Measurements from ENCODE around the gene SLC35A3. TPM values are rescaled to one million over a fixed set of nuclear protein-coding genes. Genes with fewer than 3 reads are reported as not detected.
A peak's percentile ranks its signal among the peaks of the same experiment; 100 is the strongest.

Gene SLC35A3
- total and polyA plus RNA-seq, 2 of the 4 experiments (the other 2 are of a cell fraction) = 9.6 to 13.6 TPM

GRCh38 chr1:100009458-100009857 lies 39.7 kb downstream of the SLC35A3 start:
- no peak overlapping the region for H3K4ac ChIP-seq (ENCODE audit: low read depth, low read length)
- no peak overlapping the region for H3K4me2 ChIP-seq (ENCODE audit: low read depth, low read length)
- H2BK120ac ChIP-seq (ENCODE audit: low read depth, low read length) = no peak overlapping the region
- POLR2A ChIA-PET (ENCODE audit: unreplicated experiment) = no interaction called here
- H3K79me1 ChIP-seq (ENCODE audit: low read depth in 1 of 2, low read length in 2 of 2) = peaks cover 12 to 22% of the 10 kb centered on the region in 2 experiments
- intact Hi-C loops (cut with micrococcal nuclease) (no loop called here), dilution Hi-C loops (cut with HindIII; ENCODE audit: low sequenced_read_pairs, unreplicated experiment) (no loop called here), in situ Hi-C loops (cut with MboI; ENCODE audit: low sequenced_read_pairs) (no loop called here)
- no peak overlapping the region for H3K56ac ChIP-seq (ENCODE audit: extremely low read depth, insufficient read depth, low read length)
- no peak overlapping the region for H2BK5ac ChIP-seq (ENCODE audit: low read depth, low read length, poor library complexity, severe bottlenecking)
- H4K8ac ChIP-seq (ENCODE audit: low read depth in 2 of 2, low read length in 2 of 2) = no peak overlapping the region
- no peak overlapping the region for H2AK5ac ChIP-seq (ENCODE audit: low read depth, low read length)
- H4K5ac ChIP-seq (ENCODE audit: low read depth, low read length) = no peak overlapping the region
- no peak overlapping the region for H3K18ac ChIP-seq (ENCODE audit: low read depth, low read length)
- H2AFZ ChIP-seq (replicated peaks; ENCODE audit: low read length, poor library complexity) = no peak overlapping the region
- H2AK9ac ChIP-seq (replicated peaks; ENCODE audit: low read depth, low read length, poor library complexity) = no peak overlapping the region
- no peak overlapping the region for H3K9ac ChIP-seq (ENCODE audit: low read depth, low read length)
- no peak overlapping the region for H3K23ac ChIP-seq (ENCODE audit: low read depth, low read length)
- DNase-seq (peak; percentile 71), ATAC-seq (ENCODE audit: low read depth) (peak; percentile 72)
- H2BK15ac ChIP-seq (ENCODE audit: low read depth, low read length) = no peak overlapping the region
- no peaks in the 10 kb centered on the region for H3K36me3 ChIP-seq (ENCODE audit: control insufficient read depth, insufficient read depth, low read length)
- H3K27me3 ChIP-seq (ENCODE audit: control insufficient read depth, insufficient read depth, low read length) = no peaks in the 10 kb centered on the region
- no peak overlapping the region for H3K27ac ChIP-seq (ENCODE audit: insufficient read depth, low read length)
- no peak overlapping the region for H2BK20ac ChIP-seq (ENCODE audit: low read depth, low read length)
- no peak overlapping the region for H4K91ac ChIP-seq (ENCODE audit: insufficient read depth, low read depth, low read length)
- H3K4me1 ChIP-seq (ENCODE audit: control insufficient read depth, insufficient read depth, low read length) = peaks cover 2% of the 10 kb centered on the region; the same call in 1 of the 2 replicates
- no peak overlapping the region for H3K4me3 ChIP-seq (ENCODE audit: insufficient read depth, low read depth, low read length)
- no peaks in the 10 kb centered on the region; the same call in 1 of the 2 replicates for H3K9me3 ChIP-seq (ENCODE audit: control insufficient read depth, insufficient read depth, low read length)
- BruUV-seq (replicated peaks) = no TSS peak
- H4K20me1 ChIP-seq (ENCODE audit: insufficient read depth, low read length) = peaks cover 3% of the 10 kb centered on the region; the same call in 1 of the 2 replicates
- TF ChIP-seq NFE2L2 (IDR thresholded peaks at IDR 0.05; ENCODE audit: low read depth, low read length) = no peak
- TF ChIP-seq CEBPB (IDR thresholded peaks at IDR 0.05; ENCODE audit: low read depth, low read length) = peak; percentile 64; the same call in 1 of the 2 replicates
- no peak for TF ChIP-seq RCOR1 (IDR thresholded peaks at IDR 0.05; ENCODE audit: insufficient replicate concordance, low read length)
- no peak for TF ChIP-seq MAZ (IDR thresholded peaks at IDR 0.05; ENCODE audit: borderline replicate concordance, low read depth, low read length)
- H3K9me1 ChIP-seq (ENCODE audit: insufficient read depth, low read length) = 0 out of 2 replicates have a peak, but pooled peaks cover 7% of the 10 kb centered on the region
- no peak overlapping the region for H3K14ac ChIP-seq (replicated peaks; ENCODE audit: low read depth, low read length)
- CTCF ChIA-PET = no interaction called here
